HG02973 (cell line): ENCODE results near the gene ARHGAP8.
"Not testable (repeated sequence)": the region's sequence is repeated elsewhere in the genome, so short reads cannot be mapped to it uniquely, and the experiment has no call there.

Source experiments
- ATAC-seq: cut with Tn5 transposase; IDR thresholded peaks from one replicate; pipeline ENCODE4 v1.9.1; 2021; ENCODE audit warnings: moderate library complexity; ENCODE audit not compliant: unreplicated experiment

Gene ARHGAP8

DNA sequence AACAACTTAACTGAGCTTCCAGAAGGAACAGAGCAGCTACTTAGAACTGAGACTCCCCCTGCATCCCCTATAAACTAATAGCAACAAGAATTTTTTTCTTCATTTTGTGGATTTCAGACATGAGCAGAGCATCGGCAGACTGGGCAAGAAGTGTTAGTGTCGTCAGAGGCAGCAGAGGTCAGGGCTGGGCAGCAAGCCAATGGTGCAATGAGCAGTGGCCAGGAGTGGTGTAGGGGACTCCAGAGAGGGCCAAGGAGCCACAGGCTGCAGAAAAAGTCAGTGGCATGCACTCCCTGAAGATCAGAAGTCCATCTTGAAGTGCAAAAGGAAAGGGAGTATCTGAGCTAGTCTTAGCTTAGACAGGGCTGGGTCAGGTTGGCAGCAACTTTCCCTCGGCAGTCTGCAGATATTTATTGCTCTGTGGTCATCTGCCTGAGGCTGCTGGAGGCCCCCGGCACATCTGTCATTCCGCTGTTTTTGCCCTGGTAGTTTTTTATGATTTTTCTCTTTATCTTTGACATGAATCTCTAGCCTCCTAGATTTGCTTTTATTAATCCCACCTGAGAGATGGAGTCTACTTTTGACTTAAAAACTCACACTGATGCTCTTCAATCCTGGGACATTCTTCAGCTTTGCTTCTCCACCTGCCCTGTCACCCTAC lies 152.2 kb downstream of the ARHGAP8 start:
- not testable (repeated sequence) for ATAC-seq

DNA sequence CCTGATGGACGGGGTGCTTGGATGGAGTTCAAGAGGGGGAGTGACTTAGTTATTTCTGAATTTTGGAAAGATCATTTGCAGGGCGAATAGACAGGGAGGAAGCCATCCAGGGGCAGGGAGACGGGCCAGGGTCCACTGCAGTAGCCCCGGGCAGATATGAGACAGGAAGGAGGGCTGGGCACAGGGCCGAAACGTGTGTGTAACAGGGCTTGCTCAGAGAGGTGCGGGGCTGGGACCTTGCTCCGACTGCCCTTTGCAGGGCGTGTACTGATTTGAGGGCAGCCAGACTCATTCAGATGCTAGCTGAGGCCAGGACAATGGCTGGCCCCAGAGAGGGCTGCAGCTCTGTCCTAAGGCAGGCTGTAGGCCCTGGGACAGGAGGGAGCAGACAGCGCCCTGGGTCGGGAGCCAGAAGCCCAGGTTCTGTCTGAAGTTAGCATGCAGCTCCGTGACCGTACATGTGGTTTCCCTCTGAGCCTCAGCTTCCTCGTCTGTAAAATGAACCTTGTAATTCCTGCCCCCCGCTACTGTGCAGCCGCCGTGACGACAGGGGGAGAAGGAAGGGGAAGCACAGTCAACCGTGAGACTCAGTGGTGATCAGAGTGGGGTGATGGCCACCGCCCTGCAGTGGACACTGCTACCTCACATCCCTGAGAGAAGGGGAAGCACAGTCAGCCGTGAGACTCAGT lies 154.0 kb downstream of the ARHGAP8 start:
- no peak for ATAC-seq

DNA sequence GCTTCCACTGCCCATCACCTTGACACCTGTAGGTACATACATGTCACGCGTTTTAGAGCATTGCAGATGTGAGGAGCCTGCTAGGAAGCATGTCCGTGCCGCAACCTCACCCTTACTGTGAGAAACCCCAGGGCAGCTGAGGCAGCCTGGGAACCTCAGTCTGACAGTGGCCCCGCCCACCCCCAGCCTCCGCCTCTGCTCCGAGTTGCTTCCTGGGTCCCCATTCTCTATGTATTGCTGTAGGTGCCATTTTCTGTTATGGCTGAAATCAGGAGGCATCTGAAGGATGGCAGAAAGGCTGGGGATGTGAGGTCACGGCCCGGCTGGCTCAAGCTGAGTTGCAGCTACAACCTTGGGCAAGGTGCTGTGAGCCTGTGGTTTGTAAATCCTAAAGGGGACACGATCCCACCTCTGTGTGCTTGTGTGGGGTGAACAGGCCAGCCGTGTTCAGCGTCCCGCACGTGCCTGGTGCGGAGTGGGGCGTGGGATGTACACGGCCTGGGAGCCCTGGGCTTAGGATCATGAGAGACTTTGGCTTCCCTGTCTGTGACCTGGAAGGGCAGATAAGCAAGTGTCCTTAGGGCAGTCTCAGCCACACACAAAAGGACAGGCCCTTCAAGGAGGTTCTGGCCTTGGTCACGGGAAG lies 154.7 kb downstream of the ARHGAP8 start:
- no peak for ATAC-seq

DNA sequence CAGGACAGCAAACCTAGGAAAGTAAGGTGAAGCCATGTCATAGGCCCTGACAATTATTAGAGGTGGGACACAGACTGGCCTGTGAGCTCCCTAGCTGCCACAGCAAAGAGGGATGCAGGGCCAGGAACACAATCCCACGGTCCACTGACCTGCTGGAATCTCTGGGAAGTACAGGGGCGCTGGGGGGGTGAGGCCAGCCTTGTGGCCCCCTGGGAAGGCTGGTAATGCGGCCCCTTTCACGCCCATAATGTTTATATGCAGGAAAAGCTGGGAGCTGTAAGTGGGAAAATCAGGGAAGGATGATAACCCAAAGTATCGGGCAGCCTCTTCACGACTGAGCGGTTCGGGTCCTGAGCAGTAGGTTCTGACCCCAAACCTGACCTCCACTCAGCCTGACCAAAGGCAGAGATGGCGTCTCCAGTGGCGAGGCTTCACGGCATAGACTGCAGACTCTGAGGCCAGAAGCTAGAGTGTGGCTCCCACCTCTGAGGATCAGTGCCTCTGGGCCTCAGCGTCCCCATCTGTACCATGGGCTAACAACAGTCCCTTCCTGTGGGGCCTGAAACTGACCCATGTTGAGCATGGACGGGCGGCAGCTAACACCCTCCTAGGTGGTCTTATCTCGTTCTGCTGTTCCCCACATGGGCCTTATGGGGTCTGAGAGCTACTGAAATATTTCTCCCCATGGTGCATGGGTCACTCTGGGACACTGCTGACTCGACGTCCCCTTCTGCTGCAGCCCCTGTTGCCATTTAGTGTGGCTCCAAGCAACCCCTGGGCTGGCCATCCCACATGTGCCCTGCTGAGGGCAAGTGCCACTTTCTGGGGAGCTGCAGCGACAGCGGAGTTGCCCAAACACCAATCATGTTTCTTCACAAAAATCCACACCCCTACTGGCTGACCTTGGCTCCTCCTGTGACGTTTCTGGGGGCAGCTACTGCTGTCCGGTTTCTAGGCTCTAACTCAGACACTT lies 155.7 kb downstream of the ARHGAP8 start:
- no peak for ATAC-seq

DNA sequence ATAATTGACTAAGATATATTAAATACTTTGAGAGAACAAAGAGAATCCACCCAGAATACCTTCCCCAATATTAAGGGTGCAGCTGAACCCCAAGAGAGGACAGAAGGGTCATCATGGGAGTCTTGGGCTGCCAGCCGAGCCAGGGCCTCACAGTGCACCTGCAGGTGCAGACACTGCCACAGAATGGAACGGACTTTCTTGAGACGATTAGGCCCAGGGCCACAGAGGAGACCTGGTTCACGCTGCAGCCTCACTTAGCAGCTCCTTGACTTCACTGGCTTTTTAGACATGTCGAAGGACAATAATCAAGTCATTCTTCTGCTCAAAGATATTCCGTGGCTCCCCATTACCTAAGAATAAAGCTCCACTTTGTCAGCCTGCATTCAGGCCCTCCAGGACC lies 156.9 kb downstream of the ARHGAP8 start:
- no peak for ATAC-seq
